IPS DF 19.7 (cell line): Measurements from ENCODE around the gene FKRP.

Experiments used
- DNase-seq: peaks from one replicate; pipeline ENCODE4 v3.0.0-alpha.2; 2013; ENCODE audit warnings: low read depth, low spot score

Gene FKRP

DNA sequence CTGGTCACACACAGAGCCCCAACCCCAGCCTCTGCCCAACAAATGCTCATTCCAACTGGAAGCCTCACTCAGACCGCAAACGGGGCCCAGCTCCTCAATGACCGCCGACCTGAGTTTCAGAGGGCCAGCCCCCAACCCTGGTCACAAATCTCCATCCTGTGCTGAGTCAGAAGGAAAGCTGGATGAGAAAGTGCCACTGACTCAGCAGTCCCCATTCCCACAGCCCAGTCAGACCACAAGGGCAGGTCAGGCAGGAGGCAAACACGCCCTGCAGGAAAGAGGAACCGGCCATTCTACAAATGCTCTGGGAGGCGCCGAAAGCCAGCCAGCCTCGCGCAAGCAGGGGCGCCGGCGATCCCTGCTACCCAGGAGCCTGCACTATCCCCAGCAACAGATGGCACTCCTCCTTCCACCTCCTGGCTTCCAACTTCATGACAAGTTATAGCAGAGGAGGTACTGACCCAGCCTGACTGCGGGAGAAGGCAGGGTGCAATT lies 14.8 kb upstream of the FKRP start:
- DNase-seq = no peak

DNA sequence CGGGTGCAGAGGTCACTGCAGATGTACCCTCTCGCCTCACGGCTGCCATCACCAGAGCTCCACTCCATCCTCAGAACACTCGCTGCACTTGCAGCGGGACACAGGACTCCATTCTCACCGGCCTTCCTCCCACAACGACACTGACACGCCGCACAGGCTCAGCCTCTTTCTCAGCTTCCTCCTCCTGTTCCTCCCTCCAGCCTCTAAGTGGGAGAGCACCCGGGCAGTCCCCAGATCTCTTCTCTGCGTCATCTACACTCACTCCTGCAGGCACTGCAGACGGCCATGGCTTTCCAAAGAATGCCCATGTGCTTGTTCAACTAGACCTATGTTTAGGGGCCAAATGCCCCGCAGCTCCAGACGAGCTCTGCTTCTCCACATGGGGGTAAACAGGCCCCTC lies 14.3 kb upstream of the FKRP start:
- no peak for DNase-seq

DNA sequence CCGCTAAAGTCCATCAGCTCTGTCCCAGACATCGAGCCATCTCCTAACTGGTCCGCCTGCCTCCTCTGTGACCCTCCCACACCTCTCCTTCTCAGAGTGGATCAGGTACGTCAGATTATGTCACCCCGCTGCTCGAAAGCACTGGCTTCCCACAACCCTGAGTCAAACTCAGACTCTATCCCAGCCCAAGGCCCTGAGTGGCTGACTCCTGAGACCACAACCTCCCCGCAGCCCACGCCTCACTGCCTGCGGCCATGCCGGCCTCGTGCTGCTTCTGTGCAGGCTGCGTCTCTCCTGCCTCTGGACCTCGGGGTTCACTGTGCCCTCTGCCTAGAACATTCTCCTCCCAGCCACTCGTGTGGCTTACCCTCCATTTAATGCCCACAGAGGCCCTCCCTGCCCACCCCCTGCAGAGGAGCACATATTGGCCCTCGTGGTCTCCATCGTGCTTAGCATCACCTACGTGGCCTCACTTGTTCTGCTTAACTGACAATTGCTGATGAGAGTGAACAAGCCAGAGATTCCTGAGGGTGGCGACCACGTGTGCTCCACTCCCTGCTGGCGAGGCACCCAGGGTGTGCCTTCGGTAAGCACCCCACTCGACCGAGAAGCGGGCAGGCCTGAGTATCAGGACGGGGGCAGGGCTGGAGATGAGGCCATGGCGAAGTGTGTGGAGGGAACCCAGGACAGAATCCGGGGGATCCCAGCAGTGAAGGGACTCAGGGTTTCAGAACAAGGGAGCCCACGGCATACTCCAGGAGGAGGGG lies 13.5 kb upstream of the FKRP start:
- no peak for DNase-seq

DNA sequence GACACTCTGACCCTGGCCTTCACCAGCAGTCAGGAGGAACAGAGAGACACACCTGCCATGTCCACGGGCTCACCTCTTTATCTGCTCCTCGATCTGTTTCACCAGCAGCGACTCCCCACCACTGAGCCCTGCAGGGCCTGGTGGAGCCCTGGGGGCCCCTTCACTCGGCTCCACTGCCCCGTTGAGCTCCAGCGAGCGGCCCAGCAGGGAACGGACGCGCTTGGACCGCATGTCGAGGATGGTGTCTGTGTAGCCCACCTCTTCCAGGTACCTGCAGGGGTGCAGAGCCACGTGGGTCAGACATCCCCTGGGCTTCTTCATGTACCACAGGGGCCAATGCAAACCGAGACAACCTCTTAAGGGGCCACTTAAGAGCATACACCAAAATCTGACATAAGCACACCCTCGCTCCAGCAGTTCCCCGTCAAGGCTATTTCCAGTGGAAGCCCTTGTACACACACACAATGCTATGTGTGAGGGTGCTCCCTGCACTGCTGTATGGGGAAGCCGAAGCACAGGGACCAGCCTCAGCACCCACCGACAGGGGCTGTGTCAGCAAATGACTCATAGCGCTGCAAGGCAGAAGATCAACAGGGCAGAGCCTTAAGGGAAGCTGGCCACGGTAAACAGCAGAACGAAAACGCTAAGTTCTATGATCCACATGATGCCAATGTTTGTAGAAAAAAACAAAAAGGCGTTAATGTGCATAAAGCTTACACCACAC lies 12.7 kb upstream of the FKRP start:
- no peak for DNase-seq

DNA sequence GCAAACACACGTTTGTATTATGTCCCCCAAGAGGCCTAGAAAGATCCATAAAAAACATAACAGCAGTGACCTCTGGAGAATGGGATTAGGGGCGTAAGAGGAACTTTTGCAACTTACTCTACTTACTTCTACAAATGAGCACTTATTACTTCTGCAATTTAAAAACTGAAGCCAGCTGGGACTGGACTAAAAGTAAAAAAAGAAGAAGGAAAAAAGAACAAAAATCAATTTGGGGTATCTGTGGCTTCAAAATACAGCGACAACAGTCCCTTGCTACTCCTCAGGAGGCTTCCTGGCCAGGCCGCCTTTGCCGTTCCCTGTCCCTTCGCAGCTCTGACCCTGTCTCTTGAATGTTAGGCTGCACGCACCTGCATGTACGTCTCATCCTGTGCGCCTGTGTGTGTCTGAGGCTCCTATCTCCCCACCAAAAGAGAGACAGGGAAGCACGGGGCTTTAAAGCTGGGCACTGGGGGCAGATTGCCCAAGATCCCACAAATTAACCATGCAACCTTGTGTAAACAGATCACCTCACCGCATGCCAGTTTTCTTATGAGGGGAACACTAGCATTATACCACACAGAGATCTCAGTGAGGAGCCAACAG lies 12.1 kb upstream of the FKRP start:
- DNase-seq = no peak

DNA sequence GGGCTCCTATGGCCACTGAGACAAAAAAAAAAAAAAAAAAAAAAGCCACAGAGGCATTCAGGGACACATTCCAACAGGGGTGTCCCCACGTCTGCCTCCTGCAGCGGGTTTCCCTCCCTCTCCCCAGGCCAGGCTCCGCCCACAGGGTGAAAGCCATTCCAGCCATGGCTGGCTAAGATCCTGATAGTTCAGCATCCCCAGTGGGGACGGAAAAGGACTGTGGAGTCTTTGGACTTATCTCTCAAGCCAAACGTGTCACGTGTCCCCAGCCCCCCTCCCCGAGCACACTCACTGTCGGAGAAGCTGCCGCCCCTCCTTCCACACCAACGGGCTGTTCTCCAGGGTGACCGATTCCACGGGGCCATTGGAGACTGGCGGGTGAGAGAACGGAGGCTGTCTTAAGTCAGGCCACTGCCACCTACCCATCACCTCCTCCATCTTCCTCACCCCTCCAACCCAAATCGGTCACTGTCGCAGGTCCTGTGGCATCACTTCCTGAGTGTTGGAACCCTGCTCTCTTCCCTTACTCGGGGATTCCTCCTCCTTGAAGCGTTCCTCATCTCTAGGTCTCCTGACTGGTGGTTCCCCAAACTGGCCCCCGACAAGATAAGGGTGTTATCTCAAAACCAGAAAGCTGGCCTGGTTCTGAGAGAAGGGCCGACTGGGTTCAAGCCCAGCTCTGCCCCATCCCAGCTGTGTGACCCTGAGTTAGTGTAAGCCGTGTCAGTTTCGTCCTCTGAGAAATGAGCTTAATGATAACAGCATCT lies 9.1 kb upstream of the FKRP start:
- DNase-seq = no peak

DNA sequence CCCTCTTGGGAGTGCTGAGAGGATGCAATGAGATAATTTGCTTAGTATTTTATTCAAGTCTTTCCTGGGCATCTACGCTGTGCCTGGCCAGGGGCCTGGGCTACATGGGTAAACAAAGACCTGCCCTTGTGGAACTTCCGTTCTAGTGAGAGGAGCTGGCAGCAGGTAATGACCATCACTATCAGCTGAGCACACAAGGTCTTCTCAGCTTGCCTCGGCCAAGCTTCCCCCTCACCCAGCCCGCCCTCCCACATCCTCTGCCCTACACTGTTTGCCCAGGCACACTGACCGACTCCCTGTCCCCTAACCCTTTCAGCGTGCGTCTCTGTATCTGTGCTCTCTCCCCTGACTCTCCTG lies 8.6 kb upstream of the FKRP start:
- DNase-seq = no peak

DNA sequence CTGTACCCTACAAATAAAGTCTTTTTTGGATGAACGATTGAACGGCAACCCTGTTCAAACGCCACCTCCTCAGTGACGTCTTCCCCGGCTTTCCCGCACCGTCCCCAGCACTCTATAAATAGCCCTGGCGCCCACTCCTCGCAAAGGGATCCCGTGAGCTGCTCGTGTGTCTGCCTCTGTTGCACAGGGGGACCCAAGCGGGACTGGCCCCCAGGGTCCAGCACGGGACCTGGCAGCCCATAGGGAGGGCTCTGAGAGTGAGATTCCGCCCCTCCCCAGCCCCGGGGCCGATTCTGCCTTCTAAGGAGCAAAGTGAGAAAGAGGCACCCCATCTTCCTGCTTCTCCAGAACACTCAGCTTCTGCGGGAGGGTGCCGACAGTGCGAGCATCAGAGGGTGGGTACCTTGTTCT lies 8.1 kb upstream of the FKRP start:
- no peak for DNase-seq

DNA sequence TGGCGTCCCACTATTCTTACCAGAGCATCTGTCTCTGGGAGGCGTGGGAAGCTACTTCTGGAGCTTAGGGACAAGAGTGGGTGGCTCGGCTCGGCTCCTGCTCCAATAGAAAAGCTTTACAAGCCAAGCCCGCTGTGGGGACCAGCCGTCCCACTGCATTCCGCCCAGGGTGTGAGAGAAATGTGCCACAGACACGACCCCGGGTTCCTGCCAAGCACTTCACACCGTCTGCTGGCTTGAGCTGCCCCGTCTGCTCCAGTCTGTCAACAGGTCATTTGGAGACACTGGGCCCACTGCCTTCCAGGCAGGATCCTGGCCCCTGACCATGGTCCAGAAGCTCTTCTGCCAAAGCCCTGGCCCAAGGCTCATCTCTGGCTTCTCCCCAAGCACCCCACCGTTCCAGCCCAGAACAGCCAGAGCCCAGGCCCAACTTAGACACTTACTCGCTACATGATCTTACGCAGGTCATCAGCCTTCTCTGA lies 6.5 kb upstream of the FKRP start:
- no peak for DNase-seq

DNA sequence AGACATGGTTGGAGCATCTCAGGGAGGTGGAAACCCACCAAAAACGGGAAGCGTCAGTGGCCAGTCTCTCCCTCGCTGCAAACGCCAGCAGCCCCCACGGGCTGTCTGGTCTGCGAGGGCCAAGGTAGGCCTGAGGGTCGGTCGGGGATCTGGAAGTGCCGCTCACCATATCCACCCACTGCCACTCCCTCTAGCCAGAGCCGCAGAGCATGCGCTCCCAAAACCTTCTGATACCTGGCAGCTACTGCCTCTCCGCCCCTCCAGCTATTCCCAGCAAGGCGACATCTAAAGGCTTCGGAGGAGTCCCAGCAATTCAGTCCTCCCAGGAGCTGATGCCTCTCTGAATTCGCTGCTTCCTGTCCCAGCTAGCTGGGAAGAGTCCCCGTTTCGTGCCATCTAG lies 4.4 kb upstream of the FKRP start:
- no peak for DNase-seq

DNA sequence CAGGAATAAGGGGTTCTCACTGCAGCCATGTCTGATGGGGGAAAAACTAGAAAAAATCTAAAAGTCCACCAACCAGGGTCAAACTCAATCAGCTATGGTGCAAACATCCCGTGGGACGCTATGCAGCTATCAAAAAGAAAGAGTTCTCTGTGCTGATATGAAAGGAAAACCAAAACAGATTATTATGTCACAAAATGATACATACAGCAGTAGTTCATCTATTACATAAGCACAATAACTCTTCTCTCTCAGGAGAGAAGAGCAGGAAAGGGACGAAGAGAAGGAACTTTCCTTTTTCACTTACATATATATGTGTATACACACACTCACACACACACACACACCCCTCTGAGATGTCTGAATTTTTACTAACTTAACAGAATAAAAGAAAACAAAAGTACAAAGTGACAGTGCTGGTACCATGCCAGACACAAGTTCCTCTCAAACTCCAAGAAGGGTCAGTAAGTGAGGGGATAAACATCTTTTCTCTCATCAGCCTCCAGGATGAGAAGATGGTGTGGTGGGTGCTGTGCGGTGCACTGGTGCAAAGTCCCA lies 2.9 kb upstream of the FKRP start:
- DNase-seq = no peak

DNA sequence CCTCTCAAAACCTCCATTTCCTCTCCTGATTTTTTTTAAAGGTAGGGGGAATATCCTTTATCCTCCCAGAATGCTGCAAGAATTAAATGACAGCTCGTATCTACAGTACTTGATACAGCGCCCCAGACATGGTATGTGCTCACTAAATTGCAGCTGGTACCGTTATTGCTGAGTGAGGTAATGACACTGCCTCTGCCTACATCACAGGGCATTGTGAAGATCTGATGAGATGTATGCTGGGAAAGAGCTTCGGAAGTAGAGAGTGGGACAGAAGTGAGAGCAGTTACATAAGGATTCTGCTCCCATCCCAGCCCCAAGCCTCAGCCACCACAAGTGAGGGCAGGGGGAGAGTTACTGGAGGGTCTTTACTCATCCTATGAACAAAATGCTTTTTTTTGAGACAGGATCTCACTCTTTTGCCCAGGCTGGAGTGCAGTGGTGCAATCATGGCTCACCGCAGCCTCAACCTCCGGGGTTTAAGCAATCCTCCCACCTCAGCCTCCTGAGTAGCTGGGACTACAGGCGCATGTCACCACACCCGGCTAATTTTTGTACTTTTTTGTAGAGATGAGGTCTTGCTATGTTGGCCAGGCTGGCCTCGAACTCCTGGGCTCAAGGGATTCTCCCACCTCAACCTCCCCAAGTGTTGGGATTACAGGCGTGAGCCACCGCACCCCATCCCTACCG lies 1.7 kb upstream of the FKRP start:
- no peak for DNase-seq

DNA sequence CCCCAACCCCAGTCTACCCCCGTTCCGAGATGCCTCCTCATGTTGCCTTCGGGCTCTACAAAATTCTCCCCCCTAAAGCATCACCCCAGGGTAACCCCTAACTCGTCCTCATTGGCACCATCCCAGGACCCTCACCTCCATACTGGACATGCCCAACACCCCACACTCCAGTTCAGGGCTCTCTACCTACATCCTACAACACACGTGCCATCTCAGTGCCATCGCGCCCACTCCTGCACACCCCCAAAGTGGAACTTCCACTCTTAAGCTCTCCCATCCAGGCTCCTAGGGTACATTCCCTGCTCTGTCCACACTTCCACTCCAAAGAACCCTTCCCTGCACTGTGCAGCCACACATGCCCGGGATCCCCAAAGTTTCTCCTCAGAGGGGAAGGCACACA lies 827 bp upstream of the FKRP start:
- DNase-seq = no peak

DNA sequence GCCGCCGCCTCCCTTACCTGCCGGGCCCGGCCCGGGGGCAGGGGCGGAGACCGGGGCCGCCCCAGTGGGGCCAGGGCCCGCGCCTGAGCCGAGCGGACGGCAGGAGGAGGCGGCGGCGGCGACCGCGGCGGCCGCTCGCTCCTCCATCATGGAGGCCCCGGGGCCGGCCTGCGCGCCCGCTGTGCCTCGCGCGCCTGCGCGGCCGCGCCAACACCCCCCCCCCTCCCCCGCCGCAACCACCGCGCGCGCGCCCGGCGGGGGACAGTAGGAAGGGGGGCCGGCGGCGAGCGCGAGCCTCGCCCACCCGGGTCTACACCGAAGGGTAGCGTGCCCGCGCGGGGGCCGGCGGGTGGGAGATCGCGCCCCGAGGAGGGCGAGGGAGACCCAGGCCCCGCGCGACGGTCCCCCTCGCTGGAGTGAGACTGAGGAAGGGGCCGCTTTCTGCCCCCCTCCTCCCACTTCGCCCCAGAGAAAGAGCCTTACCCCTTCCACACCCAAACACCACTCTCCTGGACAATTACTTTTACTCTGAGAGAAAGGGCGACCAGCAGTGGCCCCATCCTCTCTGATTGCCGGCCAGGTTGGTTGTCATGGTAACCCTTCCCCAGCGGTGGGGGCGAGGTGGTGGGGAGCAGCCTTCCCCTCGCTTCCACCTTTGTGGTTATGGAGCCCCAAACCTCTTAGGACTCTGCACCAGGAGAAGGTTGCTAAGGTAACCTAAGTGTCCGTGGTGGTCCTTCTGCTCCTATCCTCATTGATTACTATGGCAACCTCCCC lies 612 bp downstream of the FKRP start, which contains the start of gene STRN4:
STRN4 (minus strand) TSS at position 170 of the 777 bp plus-strand sequence; CDS start at position 150, 20 bp downstream.
- no peak for DNase-seq

DNA sequence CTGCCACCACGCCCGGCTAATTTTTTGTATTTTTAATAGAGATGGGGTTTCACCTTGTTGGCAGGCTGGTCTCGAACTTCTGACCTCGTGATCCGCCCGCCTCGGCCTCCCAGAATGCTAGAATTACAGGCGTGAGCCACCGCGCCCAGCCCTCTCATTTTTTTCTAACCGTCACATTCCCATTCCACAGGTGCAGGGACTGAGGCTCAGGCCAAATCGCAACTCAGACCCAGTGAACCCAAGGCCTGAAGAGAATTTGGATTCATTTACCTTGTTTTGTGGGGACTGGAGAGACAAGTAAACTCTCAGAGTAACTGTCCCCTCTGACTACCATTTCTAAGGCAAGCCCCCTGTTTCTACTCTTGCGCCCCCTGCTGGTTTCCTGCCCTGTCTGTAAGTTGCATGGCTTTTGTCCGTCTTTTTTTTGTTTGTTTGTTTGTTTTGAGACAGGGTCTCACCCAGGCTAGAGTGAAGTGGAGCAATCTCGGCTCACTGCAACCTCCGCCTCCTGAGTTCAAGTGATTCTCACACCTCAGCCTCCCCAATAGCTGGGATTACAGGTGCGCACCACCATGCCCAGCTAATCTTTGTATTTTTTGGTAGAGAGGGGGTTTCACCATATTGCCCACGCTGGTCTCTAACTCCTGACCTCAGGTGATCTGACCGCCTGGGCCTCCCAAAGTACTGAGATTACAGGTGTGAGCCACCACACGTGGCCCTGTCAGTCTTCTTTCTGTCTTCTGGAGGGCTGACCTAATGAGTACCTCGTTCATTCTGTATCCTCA lies 2.7 kb downstream of the FKRP start:
- DNase-seq = no peak

DNA sequence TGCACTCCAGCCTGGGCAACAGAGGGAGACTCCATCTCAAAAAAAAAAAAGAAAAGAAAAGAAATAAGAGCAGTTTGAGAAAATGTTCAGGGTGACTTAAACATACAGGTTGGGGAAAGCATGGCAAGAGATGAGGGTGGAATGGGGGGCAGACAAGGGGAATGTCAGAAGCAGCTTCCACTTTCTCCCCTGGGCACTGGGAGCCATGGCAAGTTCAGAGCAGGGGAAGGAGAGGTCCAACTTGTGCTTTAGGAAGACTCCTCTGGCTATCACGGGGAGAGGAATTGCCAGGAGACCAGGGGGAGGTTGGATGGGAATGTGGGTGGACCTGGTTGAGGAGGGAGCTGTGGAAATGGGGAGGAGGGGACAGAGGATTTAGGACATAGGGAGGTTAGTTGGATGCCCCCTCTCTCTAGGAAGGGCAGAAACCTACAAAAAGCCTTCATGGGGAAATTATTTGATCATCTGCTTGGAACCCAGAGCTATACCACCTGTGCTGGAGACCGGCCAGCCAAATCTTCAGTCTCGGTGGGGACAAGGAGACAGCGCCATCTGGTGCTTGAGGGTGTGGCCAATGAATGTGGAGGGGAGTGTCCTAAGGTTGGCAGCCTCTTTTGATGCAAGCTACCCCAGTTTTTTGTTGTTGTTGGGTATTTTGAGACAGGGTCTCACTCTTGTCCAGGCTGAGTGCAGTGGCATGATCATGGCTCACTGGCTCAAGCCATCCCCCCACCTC lies 7.7 kb downstream of the FKRP start:
- no peak for DNase-seq

DNA sequence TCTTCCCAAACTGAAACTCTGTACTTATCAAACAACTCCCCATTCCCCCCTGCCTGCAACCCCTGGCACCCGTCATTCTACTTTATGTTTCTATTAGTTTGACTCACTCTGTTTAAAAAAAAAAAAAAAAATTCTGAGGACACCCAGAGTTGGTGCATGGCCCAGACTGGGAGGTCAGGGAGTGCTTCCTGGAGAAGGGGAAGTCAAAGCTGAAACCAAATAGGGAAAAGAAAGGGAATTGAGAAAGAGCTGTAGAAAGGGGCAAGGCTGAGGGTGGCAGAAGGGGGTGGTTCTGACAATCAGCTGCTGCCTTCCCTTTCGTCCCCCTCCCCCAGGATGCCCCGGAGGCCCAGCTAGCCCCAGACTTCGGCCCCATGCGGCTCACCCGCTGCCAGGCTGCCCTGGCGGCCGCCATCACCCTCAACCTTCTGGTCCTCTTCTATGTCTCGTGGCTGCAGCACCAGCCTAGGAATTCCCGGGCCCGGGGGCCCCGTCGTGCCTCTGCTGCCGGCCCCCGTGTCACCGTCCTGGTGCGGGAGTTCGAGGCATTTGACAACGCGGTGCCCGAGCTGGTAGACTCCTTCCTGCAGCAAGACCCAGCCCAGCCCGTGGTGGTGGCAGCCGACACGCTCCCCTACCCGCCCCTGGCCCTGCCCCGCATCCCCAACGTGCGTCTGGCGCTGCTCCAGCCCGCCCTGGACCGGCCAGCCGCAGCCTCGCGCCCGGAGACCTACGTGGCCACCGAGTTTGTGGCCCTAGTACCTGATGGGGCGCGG lies 9.4 kb downstream of the FKRP start:
- DNase-seq = no peak
